DMS53 treated with DMSO at 0.1 percent for 48 hours (cell line): ENCODE measurements around the gene PCDHB7.
"Not testable (repeated sequence)": the region's sequence is repeated elsewhere in the genome, so short reads cannot be mapped to it uniquely, and the experiment has no call there.

Source experiments
- DNase-seq: peaks from one replicate; lab custom pipeline; 2025; ENCODE audit not compliant: unreplicated experiment; lab: John Stamatoyannopoulos, UW

The PCDHB7 gene

DNA sequence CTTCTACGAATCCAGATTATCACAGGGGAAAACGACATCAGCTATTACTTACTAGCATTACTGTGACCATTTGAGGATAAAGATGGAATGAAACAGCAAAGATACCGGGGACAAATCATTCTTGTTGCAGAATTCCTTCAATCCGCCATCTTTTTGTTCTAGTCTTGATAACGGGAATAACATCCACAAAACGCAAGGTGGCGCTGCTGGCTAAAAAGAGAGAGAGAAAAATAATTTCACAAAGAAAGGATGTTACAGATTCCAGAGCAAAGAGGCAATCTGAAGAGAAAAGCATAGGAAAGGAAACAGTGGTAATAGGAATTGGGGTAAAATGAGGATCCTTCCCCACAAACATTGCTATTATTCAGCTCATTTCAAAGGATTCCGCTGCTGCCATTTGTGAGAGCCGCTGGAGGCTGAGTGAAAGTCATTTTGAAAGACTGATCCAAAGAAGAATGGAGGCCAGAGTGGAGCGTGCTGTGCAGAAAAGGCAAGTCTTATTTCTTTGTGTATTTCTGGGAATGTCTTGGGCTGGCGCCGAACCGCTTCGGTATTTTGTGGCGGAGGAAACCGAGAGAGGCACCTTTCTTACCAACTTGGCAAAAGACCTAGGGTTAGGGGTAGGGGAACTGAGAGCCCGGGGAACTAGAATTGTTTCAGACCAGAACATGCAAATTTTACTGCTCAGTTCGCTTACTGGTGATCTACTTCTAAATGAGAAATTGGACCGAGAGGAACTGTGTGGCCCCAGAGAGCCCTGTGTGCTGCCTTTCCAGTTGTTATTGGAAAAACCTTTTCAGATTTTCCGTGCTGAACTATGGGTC, at the start of gene PCDHB7:
Gene PCDHB7 (plus strand): TSS at position 264 of the 824 bp plus-strand sequence. CDS start 192 bp downstream, at position 456.
- peak; percentile 30 for DNase-seq

DNA sequence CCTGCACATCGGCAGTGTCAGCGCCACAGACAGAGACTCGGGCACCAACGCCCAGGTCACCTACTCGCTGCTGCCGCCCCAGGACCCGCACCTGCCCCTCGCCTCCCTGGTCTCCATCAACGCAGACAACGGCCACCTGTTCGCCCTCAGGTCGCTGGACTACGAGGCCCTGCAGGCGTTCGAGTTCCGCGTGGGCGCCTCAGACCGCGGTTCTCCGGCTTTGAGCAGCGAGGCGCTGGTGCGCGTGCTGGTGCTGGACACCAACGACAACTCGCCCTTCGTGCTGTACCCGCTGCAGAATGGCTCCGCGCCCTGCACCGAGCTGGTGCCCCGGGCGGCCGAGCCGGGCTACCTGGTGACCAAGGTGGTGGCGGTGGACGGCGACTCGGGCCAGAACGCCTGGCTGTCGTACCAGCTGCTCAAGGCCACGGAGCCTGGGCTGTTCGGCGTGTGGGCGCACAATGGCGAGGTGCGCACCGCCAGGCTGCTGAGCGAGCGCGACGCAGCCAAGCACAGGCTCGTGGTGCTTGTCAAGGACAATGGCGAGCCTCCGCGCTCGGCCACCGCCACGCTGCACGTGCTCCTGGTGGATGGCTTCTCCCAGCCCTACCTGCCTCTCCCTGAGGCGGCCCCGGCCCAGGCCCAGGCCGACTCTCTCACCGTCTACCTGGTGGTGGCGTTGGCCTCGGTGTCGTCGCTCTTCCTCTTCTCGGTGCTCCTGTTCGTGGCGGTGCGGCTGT, 48.9 kb upstream of the PCDHB7 start:
- not testable (repeated sequence) for DNase-seq

DNA sequence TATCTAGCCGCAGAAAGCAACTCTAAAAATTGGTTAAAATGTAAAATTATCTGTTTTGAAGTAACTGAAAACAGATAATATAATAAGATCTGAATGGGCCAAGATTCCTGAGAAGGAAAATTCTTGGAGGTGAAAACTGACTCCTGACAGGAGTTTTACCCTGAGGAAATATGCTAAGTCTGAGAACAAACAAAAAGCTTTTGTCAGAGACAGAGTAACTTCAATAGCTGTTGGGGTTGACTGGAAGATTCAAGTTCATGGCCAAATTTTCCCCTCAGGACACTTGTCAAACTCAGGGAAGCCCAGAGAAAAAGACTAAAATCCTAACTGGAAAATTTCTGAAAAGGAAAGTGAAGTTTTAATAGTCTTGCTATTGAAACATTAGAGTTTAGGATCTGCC, 45.1 kb upstream of the PCDHB7 start:
- no peak for DNase-seq

DNA sequence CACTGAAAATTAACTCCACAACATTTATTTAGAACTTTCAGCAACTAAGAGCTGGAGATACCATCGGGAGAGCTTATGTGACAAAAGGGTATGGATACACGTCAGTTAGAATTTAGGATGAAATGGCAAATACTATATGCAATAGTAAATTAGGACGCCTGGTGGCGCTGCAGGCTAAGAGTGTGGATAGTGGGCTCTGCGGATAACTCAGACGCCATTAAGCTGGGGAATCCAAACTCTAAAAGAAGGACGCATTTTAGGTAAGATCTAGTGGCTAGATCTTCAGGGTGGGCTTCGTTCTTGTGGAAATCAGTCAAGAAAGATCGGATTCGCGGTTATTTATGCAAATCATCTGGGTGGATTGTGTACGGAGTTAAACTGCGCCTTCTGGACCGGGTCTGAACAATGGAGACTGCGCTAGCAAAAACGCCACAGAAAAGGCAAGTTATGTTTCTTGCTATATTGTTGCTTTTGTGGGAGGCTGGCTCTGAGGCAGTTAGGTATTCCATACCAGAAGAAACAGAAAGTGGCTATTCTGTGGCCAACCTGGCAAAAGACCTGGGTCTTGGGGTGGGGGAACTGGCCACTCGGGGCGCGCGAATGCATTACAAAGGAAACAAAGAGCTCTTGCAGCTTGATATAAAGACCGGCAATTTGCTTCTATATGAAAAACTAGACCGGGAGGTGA, 37.3 kb upstream of the PCDHB7 start, which contains the start of gene PCDHB5:
Gene PCDHB5 (plus strand): TSS at position 177 of the 688 bp plus-strand sequence. CDS start 229 bp downstream, at position 406.
- peak; percentile 18 for DNase-seq

DNA sequence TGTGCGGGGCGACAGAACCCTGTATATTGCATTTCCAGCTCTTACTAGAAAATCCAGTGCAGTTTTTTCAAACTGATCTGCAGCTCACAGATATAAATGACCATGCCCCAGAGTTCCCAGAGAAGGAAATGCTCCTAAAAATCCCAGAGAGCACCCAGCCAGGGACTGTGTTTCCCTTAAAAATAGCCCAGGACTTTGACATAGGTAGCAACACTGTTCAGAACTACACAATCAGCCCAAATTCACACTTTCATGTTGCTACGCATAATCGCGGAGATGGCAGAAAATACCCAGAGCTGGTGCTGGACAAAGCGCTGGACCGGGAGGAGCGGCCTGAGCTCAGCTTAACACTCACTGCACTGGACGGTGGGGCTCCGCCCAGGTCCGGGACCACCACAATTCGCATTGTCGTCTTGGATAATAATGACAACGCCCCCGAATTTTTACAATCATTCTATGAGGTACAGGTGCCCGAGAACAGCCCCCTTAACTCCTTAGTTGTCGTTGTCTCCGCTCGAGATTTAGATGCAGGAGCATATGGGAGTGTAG, 36.7 kb upstream of the PCDHB7 start:
- DNase-seq = no peak

DNA sequence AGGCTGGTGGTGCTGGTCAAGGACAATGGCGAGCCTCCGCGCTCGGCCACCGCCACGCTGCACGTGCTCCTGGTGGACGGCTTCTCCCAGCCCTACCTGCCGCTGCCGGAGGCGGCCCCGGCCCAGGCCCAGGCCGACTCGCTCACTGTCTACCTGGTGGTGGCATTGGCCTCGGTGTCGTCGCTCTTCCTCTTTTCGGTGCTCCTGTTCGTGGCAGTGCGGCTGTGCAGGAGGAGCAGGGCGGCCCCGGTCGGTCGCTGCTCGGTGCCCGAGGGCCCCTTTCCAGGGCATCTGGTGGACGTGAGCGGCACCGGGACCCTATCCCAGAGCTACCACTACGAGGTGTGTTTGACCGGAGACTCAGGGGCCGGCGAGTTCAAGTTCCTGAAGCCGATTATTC, 35.1 kb upstream of the PCDHB7 start:
- DNase-seq = not testable (repeated sequence)

DNA sequence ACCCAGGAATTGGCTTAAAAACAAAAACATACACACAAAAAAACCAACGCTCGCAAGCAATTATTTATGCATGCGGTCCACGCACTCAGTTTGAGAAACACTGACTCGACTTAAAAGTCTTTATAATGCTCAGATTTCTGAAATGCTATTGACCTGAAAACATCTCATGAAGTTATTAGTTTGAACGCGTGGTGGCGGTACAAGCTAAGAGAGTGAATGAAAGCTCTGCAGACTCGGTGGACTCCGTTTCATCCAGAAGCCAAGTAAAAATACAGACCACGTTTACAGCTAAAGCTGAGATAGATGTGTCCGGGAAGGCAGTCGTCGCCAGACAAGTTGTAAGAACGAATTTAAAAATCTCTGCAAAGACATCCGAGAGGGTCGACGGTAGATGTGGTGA, 22.6 kb upstream of the PCDHB7 start, which contains the start of gene PCDHB6:
Gene PCDHB6 (plus strand): TSS at position 246 of the 400 bp plus-strand sequence. CDS start 201 bp downstream, outside the sequence.
- DNase-seq = peak; percentile 19

DNA sequence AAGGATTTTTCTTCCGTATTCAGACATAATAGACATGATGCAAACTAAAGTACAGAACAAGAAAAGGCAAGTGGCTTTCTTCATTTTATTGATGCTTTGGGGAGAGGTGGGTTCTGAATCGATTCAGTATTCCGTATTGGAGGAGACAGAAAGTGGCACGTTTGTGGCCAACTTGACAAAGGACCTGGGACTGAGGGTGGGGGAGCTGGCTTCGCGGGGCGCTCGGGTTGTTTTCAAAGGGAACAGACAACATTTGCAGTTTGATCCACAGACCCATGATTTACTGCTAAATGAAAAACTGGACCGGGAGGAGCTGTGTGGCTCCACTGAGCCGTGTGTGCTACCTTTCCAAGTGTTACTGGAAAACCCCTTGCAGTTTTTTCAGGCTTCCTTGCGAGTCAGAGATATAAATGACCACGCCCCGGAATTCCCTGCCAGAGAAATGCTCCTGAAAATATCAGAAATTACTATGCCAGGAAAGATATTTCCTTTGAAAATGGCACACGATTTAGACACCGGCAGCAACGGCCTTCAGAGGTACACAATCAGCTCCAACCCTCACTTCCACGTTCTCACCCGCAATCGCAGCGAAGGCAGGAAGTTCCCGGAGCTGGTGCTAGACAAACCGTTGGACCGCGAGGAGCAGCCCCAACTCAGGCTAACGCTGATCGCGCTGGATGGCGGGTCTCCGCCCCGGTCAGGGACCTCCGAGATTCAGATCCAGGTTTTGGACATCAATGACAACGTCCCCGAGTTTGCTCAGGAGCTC, 22.0 kb upstream of the PCDHB7 start:
- no peak for DNase-seq

DNA sequence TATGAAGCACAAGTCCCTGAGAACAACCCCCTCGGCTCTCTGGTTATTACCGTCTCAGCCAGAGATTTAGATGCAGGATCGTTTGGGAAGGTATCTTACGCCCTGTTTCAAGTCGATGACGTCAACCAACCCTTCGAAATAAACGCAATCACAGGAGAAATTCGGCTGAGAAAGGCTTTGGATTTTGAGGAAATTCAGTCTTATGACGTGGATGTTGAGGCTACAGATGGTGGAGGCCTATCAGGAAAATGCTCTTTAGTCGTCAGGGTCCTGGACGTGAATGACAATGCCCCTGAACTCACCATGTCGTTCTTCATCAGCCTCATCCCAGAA, 21.5 kb upstream of the PCDHB7 start:
- no peak for DNase-seq

DNA sequence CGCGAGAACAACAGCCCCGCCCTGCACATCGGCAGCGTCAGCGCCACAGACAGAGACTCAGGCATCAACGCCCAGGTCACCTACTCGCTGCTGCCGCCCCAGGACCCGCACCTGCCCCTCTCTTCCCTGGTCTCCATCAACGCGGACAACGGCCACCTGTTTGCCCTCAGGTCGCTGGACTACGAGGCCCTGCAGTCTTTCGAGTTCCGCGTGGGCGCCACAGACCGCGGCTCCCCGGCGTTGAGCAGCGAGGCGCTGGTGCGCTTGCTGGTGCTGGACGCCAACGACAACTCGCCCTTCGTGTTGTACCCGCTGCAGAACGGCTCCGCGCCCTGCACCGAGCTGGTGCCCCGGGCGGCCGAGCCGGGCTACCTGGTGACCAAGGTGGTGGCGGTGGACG, 20.8 kb upstream of the PCDHB7 start:
- not testable (repeated sequence) for DNase-seq

DNA sequence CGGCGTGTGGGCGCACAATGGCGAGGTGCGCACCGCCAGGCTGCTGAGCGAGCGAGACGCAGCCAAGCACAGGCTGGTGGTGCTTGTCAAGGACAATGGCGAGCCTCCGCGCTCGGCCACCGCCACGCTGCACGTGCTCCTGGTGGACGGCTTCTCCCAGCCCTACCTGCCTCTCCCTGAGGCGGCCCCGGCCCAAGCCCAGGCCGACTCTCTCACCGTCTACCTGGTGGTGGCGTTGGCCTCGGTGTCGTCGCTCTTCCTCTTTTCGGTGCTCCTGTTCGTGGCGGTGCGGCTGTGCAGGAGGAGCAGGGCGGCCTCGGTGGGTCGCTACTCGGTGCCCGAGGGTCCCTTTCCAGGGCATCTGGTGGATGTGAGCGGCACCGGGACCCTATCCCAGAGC, 20.3 kb upstream of the PCDHB7 start:
- DNase-seq = not testable (repeated sequence)

DNA sequence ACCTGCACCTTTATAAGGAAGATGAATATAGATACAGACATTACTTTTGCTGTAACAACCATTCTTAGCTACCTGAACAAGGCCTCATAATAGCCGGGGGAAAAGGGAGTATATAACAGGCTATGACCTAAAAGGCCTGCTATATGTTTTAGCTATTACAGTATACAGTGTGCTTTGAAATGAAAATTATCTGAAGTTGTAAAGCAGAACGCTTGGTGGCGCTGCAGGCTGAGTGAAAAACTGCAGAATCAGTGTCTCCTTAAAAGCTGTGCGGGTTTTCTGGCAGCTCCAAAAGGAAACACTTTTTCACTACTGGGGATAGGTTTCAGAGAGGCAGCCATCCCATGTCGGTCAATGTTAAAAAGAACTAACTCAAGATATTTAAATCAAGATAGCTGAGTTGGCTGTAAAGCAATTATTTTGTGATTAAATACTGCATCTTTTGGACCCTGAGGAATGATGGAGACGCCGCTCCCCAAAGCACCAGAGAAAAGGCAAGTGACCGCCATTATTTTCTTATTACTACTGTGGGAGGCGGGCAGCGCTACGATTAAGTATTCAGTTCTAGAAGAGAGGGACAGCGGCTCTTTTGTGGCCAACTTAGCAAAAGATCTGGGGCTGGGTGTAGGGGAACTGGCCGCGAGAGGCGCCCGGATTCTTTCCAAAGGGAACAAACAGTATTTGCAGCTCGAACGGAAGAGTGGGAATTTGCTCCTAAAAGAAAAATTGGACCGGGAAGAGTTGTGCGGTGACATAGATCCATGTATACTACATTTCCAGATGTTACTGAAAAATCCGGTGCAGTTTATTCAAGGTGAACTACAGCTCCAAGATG, 16.7 kb upstream of the PCDHB7 start:
- no peak for DNase-seq

DNA sequence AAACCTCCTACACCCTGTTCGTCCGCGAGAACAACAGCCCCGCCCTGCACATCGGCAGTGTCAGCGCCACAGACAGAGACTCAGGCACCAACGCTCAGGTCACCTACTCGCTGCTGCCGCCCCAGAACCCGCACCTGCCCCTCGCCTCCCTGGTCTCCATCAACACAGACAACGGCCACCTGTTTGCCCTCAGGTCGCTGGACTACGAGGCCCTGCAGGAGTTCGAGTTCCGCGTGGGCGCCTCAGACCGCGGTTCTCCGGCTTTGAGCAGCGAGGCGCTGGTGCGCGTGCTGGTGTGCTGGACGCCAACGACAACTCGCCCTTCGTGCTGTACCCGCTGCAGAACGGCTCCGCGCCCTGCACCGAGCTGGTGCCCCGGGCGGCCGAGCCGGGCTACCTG, 15.1 kb upstream of the PCDHB7 start:
- DNase-seq = not testable (repeated sequence)

DNA sequence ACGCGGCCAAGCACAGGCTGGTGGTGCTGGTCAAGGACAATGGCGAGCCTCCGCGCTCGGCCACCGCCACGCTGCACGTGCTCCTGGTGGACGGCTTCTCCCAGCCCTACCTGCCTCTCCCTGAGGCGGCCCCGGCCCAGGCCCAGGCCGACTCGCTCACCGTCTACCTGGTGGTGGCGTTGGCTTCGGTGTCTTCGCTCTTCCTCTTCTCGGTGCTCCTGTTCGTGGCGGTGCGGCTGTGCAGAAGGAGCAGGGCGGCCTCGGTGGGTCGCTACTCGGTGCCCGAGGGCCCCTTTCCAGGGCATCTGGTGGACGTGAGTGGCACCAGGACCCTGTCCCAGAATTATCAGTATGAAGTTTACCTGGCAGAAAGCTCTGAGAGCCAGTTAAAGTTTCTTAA, 14.5 kb upstream of the PCDHB7 start:
- DNase-seq = not testable (repeated sequence)

DNA sequence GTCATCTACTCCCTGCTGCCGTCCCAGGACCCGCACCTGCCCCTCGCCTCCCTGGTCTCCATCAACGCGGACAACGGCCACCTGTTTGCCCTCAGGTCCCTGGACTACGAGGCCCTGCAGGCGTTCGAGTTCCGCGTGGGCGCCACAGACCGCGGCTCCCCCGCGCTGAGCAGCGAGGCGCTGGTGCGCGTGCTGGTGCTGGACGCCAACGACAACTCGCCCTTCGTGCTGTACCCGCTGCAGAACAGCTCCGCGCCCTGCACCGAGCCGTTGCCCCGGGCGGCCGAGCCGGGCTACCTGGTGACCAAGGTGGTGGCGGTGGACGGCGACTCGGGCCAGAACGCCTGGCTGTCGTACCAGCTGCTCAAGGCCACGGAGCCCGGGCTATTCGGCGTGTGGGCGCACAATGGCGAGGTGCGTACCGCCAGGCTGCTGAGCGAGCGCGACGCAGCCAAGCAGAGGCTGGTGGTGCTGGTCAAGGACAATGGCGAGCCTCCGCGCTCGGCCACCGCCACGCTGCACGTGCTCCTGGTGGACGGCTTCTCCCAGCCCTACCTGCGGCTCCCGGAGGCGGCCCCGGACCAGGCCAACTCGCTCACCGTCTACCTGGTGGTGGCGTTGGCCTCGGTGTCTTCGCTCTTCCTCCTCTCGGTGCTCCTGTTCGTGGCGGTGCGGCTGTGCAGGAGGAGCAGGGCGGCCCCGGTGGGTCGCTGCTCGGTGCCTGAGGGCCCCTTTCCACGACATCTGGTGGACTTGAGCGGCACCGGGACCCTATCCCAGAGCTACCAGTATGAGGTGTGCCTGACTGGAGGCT, 2.1 kb downstream of the PCDHB7 start:
- DNase-seq = not testable (repeated sequence)

DNA sequence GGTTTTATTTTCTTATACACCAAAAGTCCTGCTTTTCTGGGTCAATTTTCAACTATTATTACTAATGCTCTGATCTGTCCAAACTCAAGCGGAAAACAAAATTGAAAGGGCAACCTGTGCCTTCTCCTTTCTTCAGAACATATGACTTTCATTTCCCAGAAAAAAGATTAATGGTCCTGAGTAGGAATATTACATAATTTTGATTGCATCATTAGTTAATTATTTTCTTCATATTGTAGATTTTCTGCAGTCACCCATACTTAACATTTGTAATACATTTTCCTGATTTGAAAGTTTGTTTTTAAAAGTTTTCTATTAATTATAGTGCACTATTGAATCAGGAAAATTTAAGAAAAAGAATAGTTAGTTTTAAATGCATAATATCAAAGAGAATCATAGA, 3.5 kb downstream of the PCDHB7 start:
- no peak for DNase-seq

DNA sequence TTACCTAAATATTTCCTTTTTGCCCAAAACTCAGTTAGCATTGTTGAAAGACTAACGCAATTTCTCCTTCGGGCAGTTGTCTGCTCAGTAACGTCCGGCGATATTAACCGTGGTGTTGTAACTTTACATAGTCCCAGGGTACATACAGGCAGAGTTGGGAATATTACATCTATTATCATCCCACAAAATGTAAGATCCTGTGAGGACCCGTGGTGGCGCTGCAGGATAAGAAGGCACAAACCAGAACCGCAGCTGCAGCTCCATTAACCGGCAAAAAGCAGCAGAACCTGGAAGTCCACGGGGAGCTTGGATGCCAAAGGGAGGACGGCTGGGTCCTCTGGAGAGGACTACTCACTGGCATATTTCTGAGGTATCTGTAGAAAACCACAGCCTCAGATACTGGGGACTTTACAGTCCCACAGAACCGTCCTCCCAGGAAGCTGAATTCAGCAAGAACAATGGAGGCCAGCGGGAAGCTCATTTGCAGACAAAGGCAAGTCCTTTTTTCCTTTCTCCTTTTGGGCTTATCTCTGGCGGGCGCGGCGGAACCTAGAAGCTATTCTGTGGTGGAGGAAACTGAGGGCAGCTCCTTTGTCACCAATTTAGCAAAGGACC, 5.2 kb downstream of the PCDHB7 start, which contains the start of gene PCDHB8:
Gene PCDHB8 (plus strand): TSS at position 214 of the 615 bp plus-strand sequence. CDS start 245 bp downstream, at position 459.
- DNase-seq = not testable (repeated sequence)

DNA sequence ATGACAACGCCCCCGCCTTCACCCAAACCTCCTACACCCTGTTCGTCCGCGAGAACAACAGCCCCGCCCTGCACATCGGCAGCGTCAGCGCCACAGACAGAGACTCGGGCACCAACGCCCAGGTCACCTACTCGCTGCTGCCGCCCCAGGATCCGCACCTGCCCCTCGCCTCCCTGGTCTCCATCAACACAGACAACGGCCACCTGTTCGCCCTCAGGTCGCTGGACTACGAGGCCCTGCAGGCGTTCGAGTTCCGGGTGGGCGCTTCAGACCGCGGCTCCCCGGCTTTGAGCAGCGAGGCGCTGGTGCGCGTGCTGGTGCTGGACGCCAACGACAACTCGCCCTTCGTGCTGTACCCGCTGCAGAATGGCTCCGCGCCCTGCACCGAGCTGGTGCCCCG, 6.9 kb downstream of the PCDHB7 start:
- DNase-seq = not testable (repeated sequence)
